Activated effector memory CD4-positive, alpha-beta T cell treated with anti-CD3 and anti-CD28 coated beads, Interleukin-2, amount 50 U/mL, for 16 hours (primary cell): ENCODE data around the gene ANKRD44.
"Not testable (repeated sequence)": the region's sequence is repeated elsewhere in the genome, so short reads cannot be mapped to it uniquely, and the experiment has no call there.

Experiments used
- DNase-seq: peaks from one replicate; pipeline ENCODE4 v3.0.0-alpha.2; 2020

ANKRD44 gene

DNA sequence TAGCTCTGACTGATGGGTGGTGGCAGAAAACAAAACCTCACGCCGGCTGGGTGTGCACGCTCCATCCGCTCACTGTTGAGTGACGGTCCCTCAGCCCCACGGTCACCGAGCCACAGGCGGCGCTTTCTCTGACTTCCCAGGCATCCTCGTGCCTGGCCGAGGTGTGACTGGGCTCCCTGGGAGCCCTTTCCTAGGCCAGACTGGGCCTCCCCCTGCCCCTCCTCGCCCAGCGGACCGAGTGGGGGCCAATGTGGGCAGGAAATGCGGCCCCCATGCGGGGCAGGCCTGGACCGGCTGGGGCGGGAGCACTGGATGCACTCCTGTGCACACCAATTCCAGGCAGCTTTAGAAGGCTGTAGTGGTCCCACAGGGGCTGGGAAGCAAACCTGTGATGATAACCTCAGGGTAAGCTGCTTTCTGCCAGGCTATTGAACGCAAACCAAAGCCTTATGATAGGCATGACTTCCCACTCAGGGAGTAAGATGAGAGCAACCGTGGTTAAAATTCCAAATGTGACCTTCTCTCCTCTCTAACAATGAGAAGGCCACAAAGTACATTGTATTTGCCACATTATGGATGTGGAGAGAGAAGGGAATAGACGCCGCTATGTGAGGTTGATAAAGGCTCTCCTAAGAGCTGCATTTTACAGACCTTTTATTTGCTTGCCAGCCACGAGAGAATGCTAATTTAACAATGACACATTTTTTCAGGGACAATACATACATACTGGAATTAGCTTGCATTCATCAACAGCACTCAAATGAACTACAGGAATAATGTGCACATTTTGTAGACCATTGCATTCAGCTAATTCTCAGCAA lies 300.2 kb downstream of the ANKRD44 start:
- no peak for DNase-seq

DNA sequence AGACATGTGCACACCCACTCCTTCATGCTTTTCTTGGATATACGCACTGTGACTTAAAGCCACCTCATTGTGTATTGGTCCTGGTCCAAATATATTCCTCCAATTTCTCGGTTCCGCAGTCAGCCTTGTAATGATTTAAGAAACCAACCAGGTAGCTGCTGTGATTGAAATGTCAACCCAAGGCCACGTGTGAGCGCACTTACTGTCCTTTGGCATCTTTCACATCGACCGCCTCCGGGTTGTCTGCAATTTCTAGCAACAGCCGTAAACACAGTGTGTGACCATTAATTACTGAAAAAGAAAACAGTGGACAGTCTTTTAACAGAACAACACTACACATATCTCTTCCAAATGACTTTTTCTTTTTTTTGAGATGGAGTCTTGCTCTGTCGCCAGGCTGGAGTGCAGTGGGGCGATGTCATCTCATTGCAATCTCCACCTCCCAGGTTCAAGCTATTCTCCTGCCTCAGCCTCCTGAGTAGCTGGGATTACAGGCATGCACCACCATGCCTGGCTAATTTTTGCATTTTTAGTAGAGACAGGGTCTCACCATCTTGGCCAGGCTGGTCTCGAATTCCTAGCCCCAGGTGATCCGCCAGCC lies 301.7 kb downstream of the ANKRD44 start:
- not testable (repeated sequence) for DNase-seq

DNA sequence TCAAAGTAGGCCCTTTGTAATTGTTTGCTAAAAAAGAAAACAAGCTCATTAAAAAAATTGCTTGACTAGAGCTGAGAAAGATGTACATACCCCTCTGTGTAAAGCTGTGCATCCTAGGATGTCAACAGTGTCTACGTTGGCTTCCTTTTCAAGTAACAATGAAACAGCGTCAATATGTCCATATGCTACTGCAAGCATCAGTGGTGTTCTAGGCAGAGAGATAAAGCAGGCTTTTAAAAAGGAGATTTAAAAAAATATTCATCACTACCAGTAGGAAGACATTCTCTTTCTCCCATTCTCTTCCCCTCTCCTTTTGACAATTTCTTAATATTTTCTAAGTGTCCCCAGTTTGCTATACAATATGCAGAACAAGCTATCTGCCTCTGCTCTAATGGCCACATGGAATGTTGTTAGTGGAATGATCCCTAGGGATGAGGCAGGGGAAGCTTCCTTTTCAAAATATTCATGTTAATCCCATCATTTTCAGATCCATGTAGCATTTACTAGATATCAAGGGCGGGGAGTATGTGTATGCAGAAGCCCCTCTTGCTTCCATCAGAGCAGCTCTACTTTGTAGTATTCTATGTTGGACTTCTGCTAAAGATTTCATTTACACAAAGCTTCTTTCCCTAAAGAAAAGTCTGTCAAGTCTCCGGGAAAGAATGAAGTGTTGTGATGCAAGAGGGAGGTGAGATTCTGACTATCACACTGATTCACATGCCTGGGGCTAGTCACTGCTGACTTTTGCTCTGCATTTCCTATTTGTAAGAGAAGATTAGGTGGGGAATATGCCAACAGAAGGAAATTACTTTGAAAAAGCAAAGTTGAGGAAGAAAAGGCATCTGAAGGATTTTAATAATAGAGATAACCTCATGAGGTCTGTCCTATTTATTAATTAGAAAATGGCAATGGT lies 302.6 kb downstream of the ANKRD44 start:
- no peak for DNase-seq

DNA sequence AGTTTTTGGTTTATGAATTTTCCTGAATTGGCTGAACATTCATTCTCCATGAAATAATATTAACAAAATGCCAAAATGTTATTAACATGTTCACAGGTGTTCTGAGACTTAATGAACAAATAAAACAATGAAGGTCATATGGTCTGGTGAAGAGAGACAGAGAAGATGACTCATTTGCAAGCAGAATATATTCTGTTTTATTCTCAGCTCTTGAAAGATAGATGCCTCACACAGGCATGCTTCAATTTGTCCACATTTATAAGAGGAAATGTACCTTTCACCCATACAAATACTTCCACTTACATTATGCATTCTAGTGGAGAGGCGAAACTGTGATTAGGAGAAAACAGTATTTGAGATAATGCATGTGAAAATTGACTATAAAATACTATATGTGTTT lies 308.7 kb downstream of the ANKRD44 start:
- no peak for DNase-seq

DNA sequence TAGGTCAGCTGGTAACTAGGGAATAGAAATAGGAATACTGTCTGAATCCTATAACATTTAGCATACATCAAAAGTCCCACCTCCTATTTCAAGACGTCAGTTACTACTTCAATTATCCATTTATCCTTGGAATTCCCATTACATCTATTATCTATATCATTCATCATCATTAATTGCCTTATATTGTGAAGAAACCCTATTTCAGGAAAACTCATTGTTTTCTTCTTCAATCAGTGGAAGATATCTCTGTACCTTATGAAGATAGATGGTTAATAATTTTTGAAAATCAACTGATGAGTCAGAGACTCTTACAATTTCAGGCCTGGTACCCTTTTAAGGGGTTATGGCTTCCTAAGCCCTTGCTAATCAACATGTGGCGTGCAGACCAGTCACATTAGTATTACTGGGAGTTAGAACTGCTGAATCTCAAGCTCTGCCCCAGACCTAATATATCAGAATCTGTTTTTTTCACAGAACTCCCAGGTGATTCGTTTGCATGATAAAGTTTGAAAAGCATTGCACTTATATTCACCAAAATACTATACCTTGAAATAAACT lies 314.7 kb downstream of the ANKRD44 start:
- no peak for DNase-seq

DNA sequence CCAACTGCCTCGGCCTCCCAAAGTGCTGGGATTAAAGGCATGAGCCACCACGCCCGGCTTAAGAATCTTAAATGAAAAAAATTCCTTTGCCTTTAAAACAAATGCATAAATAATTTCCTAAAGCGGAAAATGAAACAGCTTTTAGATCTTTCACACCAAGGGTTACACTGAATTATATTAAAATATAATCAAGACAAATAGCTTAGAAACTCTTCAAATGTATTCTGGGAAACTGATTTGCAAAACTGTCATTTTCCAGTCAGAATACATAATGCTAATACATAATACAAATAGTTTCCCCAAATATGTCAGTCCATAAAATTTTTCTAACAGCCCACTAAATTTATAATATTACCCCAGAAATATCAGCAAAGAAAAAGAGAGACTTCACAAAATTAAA lies 315.8 kb downstream of the ANKRD44 start:
- no peak for DNase-seq

DNA sequence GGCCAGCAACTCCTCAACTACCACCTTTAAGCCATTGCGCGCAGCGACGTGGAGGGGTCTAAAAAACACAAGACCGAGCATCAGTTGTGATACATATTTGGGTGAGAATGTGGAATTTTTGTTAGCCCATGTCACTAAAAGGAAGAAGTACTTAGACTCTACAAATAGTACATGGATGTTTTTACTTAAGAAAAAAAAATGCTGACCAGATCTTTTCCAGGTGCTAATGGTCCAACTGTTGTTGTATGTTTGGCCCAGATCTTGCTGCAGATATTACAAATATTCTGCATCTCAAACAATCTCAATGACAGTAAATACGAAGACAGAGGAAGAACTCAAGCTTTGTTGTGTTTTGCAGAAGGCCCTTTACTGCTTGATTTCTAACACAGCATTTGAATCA lies 317.0 kb downstream of the ANKRD44 start:
- DNase-seq: no peak

DNA sequence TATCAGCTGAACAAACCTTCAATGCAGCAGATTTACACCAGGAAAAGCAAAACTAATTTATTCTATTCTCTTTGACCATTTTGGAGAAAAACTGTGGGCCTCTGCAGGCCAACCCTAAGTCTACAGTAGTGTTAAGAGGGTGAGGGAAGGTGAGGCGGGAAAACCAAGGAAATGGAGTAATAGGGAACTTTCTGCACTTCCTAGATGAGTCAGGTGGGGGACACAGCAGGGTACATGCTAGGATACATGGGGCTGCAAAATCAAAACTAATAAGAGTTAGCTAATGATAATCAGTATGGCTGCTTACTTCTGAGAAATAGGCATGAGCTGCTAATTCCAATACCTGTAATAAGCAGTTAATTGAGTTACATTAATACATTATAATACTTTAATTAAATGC lies 318.1 kb downstream of the ANKRD44 start:
- no peak for DNase-seq

DNA sequence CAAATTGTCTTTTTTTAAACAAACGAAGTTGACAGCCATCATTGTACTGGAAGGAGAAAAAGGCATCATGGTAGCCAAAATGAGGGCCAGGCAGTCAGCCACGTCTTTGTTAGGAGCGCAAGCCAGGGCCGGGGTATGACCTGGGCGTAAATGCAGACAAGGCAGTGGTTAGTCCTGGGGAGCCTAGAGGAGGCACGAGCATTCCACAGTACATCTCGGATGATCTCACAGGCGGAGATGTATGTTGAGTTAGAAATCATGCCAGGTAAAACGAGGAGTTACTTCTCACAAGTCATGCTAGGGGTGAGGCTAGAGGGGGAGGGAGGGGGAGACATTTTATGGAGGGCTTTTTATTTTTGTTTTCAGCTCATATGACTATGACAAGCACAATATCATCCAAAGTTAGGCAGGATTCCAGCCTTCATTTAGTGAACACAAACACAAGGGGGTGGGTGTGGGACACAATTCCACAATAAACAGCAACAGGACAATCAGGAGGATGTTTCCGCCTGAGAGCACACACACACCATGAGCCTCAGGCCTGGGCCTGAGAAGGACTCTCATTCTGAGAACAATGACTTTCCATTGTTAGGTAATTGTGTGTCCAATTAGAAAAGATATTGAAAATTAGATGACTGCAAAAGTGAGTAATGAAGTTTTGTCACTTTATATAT lies 319.7 kb downstream of the ANKRD44 start:
- DNase-seq: no peak

DNA sequence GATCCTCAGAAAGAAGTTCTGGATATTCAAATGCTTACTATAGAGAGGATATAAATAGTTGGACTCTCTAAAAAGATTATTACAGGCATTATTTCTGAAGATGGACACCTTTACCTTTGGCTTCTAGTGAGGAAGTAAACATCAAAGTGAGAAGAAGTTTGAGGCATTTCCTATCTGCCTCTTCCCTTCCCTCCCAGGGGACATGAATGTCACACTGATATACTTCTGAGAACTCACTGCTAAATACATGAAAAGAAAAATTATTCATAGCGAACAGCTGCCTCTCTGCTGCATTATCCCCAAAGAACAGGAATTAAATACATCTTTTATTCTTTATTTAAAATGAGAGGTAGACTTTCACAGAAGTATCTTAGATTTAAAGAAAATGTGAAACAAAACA lies 320.5 kb downstream of the ANKRD44 start:
- no peak for DNase-seq

DNA sequence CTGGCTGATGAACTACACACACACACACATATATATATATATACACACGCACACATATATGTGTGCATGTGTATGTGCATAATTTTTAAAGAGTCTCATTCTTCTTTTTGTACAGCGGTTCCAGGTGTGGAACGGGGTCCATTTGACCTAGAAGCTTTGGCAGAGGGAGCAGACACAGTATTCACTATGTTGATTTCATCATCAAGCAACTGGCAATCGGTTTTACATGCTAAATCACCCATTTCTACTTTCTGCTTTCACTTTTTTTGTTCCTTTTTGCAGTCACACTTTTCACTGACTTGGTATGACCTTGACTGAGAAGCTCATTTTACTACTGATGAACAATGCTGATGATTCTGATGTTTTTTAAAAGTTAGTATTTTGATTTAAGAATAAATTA lies 321.1 kb downstream of the ANKRD44 start:
- no peak for DNase-seq

DNA sequence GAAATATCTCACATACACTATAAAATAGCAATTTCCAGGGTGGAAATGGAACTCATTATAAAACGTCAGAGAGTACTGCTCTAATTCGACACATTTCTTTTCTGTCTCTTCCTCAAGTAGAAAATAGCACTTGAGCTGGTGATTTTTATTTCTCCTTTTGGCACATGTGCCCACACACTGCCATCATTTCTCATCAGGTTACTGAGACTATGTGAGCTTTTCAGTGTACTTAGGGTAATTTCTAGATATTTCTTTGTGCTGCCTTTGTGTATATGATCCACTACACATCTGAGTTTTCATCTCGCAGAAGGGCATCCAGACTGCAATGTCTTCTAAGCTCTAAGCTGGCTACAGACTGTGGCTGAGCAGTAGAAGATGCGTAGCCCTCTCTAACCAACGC lies 321.9 kb downstream of the ANKRD44 start:
- no peak for DNase-seq

DNA sequence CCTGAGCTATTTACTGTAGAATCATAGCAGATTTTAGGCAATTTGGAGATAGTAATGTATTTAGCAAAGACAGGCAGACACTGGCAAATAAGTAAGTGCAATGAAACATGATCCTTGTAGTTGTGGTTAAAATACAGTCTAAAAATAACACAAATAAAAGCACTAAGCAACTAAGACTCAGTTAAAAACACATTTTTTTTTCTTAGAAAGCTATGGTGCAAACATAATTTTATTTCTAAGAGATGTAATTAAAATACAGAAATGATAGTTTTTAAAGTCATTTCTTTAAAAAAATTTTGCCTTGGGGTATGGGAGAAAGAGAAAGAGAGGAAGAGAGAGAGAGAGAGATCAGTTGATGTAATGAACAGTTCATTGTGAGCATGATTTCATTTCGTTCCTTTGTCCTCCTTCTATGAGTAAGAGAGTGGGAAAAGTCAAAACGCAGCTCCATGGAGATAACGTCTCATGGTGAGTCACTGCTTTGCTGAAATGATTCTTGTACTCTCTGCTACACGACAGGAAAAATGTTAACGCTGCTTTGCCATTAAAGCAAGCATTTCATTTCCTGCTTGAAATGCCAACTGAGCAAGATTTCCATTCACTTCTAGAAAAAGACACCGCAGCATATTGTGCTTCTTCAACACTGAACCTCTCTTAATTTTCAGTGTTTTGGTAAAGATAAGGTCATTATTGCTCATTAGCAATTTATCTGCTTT lies 322.8 kb downstream of the ANKRD44 start:
- DNase-seq: no peak

DNA sequence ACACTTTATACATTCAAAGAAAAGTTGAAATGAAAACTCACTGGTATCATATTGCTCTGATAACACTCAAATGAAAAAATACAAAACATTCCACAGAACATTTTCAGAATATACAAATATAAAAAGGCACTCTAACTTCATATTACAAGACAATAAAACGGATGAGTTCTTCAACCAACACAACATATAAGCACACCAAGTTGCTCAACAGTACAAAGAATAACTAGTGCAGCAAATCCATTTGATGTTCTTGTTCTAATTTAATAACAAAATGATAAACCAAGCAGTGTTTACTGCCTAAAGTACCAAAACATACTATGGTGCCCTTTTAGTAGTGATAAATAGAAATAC lies 323.3 kb downstream of the ANKRD44 start:
- DNase-seq: no peak

DNA sequence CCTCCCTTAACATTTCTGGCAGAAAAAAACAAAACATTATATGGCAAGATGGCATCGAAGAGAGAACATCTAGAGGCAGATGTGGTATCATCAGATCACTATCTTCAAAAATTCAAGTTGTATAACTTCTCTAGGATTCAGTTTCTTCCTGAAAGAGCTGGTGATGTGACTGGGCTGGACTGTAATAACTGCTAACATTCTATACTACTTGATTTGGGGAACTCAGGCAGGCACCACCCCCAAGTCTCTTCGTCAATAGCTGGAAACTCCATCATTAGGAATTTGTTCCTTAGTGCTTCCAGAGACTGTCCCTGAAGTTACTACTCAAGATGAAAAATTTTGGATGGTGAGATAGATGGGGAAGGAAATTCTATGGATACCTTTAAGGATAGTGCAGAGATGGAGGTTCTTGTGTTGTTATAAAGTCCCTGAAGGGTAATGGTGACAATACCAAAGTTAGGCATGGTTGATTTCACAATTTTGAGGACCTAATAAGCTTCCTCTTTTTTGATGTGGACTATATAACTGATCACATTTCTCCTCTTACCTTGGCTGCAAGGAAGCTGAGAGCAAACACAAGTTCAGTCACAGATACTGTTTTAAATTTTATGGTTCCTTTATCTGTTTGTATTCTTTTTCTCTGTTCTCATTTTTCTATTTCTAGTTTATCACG lies 324.9 kb downstream of the ANKRD44 start:
- DNase-seq: no peak

DNA sequence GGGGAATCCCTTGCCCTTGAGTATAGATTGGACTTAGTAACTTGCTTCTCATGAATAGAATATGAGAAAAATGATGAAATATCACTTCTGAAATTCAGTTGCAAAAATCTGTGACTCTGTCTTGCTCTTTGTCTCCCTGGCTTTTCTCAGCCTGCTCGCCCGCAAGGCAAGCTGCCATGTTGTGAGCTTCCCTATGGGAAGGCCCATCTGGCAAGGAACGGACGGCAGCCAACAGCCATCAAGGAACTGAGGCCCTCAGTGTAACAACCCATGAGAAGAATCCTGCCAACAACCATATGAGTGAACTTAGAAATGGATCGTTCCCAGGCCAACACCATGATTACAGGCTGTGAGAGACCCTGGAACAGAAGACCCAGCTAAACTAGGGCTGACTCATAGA lies 325.7 kb downstream of the ANKRD44 start:
- no peak for DNase-seq

DNA sequence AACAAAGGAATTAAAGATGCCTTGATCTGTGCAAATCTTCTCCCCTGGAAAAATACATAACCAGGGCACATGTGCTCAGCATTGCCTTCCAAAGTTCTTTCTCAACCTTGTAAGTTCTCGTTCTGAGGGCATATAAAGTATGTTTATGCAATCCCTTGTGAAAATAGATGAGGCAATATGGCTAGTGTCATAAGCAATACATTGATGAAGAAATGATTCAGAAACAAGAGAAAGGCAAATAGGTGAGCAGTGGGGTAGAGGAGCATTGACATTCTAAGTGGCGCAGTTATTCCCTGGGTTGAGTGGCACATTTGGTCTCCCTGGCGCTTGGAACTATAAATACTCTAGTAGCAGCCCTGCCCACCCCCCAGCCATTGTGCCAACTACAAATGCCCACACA lies 326.6 kb downstream of the ANKRD44 start:
- DNase-seq: no peak

DNA sequence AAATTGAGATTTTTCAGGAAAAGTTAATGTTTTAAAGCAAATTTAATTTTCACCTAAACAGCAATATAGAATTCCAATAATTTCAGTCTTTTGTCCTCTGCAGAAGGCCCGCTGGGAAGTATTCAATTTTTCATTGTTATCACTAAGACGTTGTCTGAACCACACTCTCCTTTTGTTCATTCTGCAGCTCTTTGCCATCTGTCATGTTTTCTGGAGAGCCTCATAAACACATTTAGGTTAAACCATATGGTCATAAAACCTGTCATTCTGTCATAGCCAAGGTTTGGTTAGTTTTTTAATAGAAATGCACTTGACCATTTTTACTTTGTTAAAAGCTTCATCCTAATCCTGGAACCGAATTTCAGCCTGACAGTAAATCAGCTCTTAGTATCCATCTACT lies 330.1 kb downstream of the ANKRD44 start:
- DNase-seq: no peak

DNA sequence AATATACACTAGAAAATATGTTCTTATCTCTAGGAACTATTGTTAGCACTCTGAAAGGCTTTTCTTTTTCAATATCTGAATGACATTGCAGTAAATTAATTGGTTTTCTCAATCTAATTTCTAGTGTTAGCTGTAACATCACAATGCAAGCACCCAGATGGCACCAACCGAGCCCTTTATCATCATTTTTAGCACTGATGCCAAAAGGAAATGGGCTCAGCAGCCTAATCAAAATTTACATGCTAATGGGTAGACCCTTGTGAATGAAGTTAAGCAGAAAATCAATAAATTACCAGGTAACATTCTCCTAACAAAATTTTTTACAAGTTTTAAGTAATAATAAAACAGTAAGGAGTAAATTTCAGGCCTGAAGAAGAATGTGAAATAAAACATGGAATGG lies 330.6 kb downstream of the ANKRD44 start:
- no peak for DNase-seq

DNA sequence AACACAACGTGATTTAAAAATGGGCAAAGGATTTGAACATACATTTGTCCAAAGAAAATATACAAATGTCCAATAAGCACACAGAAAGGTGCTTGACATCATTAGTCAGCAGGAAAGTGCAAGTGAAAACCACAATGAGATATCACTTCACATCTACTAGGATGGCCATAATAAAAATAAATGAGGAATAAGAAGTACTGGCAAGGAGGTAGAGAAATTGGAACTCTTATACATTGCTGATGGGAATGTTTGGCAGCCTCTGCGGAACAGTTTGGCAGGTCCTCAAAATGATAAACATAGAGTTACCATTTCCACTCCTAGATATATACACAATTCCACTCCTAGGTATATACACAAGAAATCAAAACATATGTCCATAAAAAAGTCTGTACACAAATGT lies 333.1 kb downstream of the ANKRD44 start:
- no peak for DNase-seq

DNA sequence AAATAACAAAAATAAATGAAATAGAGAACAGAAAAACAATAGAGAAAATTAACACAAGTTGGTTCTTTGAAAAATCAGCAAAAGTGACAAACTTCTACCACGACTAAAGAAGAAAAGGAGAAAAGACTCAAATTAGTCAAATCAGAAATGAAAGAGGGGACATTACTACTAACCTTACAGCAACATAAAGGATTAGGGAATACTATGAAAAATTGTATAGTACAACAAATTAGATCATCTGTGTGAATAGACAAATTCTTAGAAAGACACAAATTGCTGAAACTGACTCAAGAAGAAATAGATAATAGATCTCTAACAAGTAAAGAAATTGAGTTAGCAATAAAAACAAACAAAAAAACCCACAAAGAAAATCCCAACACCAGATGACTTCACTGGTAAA lies 335.6 kb downstream of the ANKRD44 start:
- no peak for DNase-seq
